T-helper 9 cell (primary cell): Measurements from ENCODE around the gene KCNS1.
"Not testable (repeated sequence)": the region's sequence is repeated elsewhere in the genome, so short reads cannot be mapped to it uniquely, and the experiment has no call there.

Experiments used
- DNase-seq: peaks from one replicate; pipeline ENCODE4 v3.0.0-alpha.2; 2020
- total RNA-seq, 2 donors: gene quantifications; one replicate each; lab custom pipeline; 2026; lab: John Stamatoyannopoulos, UW

The KCNS1 gene, protein sequence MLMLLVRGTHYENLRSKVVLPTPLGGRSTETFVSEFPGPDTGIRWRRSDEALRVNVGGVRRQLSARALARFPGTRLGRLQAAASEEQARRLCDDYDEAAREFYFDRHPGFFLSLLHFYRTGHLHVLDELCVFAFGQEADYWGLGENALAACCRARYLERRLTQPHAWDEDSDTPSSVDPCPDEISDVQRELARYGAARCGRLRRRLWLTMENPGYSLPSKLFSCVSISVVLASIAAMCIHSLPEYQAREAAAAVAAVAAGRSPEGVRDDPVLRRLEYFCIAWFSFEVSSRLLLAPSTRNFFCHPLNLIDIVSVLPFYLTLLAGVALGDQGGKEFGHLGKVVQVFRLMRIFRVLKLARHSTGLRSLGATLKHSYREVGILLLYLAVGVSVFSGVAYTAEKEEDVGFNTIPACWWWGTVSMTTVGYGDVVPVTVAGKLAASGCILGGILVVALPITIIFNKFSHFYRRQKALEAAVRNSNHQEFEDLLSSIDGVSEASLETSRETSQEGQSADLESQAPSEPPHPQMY
- total RNA-seq: 0 reads per million in 2 donors

DNA sequence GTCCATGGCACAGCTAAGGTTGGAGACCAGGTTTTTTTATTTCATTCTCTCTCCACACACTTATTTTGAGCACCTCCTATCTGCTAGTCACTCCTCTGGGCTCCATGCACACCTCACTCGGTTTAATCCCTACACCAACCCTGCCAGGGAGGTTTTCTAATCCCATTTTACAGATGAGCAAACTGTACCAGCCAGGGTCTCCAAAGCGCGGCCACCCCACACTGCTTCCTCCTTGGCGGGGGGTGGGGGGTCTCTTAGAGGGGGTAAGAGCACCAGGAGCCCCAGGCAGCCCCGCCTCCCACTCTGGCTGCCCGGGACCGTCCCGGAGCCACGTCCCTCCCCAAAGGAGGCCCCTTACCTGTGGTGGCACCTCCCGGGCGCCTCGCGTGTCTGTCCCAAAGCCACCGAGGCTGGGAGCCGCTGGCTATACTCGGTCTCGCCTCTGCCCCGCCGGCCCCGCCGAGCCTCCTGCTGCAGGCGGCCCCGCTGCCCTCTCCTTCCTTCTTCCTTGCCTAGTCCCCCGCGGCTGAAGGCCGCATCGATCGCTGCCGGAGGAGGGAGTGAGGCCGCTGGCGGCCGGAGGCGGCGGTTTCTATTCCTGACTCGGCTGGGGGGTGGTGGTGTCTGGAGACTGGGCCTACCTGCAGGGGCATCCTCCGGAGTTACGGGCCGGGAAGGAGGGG is at the start of gene KCNS1:
Gene KCNS1, minus strand, starts transcription at position 565 of the 683 bp plus-strand sequence. CDS start 1,891 bp downstream, outside the sequence.
- no peak for DNase-seq

DNA sequence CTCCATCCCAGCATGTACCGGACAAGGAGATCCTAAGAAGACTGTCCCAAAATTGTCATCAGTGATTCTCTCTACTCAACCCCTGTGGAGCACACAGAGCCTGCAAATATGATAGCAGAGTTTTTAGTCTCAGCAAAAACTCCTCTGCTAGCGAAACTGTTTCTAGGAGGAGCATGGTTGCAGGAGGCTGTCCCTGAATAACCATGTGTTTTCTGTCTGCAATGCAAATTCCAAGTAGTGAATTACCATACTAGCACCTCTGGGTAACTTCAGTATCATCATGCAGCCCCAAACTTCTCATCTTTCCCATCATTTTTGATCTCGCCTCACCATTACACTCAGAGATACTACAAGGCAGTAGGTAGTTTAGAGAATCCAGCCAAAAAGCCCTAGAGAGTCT is 48.1 kb upstream of the KCNS1 start:
- DNase-seq: no peak

DNA sequence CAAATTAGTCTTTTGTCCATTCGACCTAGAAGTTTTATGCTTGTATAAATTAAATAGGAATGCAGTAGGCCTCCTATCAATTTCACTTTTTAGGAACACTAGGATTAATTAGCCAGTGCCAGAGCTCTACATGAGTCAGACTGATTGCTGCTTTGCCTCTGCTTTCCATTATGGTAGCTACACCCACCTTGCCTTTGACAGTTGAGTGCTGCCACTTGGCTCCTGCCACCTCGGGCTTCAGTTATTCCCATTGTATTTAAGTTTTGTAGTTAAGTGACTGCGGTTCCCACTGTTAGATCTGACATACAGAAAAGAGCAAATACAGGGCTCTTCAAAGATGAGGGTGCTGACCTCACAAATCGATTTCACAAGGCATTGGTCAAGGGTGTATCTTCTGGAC is 39.9 kb upstream of the KCNS1 start:
- no peak for DNase-seq

DNA sequence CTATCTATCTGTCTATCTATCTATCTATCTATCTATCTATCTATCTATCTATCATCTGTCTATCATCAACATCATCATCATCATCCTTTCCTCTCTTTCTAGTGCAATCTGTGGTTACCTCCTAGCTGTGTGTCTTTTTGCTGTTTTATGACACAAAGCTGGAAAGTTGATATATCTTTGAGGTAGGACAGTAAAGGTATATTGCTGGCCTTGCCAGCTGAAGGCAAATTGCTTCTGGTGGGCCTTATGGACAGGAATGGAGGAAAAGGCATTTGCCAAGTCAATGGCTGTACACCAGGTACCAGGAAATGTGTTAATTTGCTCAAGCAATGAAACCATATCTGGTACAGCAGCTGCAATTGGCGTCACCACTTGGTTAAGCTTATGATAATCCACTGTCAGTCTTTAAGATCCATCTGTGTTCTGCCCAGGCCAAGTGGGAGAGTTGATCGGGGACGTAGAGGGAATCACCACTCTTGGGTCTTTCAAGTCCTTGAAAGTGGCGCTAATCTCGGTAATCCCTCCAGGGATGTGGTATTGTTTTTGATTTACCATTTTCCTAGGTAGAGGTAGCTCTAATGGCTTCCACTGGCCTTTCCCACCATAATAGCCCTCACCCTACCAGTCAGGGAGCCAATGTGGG is 38.9 kb upstream of the KCNS1 start:
- DNase-seq: not testable (repeated sequence)

DNA sequence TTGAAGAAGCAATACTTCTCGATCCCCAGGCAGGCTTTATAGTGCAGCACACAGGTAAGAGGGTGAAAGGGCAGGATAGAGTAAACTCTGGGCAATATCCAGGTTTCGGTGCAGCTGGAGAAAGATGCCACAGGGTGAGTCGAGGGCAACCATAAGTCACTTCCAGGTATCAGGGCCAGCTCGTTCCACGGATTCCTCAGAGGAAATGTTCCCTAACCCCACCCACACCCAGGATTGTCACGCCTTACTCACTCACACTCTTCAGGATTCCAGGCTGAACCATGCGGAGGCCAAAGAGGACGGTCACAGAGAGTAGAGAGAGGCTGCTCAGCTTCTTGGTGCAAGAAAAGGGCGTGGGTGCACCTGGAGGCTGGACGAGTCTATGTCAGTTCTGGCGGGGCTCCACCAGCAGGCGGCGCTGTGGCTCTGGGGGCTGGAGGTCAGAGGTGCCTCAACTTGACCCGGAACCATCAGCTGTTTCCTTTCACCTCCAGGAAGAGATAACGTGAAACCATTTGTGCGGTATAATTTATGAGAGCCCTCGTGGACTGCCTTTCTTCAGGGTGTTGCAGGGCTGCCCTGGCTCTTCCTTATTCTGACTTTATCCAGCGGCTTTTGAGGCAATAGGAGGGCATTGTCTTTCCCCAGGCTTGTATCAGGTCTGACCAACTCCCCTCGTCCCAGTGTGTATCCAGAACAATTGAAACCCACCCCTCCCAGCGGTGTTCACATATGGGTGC is 37.8 kb upstream of the KCNS1 start:
- peak; percentile 38 for DNase-seq

DNA sequence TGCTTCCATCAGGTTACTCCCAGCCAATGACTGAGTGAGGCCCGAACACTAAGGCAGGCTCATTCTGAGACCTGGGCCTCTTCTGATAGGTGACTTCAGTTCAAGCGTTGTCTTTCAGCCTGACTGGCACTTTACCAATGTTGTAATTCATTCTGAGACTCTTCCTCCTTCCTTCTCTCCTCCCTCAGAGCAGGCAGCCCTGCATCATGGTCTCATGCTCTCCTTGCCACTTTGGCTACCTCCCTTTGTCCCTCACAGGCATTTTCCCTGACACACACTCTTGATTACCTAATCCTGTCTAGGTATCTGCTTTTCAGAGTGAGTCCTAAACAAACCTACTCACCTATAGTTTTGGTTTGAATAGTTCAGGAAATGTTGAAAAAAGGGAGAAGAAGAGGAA is 36.0 kb upstream of the KCNS1 start:
- DNase-seq: no peak

DNA sequence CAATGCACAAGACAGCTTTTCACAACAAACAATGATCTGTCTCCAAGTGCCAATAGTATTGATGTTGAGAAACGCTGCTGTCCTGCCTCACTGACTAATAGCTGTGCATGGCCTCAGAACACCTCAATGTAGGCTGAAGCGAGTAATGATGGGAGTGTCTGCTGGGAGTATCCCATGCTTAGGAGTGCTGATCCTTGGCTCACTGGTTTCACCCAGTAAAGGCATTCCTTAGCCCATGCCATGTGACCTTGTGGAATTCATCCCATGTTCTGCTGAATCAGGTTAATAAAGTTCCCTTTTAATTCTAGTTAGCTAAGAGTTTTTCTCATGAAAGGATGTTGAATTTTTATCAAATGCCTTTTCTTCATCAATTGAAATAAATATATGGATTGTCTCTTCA is 27.2 kb upstream of the KCNS1 start:
- no peak for DNase-seq

DNA sequence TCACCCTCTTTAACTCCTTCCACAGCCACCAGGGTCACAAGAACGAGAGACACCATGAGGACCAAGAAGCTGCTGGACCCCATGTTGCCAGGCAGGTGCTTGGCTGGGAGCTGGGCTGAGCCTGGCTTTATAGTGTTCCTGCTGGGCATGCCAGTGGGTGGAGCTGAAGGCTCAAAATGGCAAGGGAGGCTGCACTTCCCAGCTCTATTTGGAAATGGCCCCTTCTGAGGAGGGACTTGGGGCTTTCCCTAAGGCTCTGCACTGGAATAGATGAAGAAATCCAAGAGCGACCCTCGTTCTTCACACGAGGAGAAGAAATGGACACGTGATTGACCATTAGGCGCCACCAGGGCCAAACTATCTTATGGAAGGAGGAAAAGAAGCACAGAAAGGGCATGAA is 23.4 kb upstream of the KCNS1 start, which contains the start of gene WFDC12:
Gene WFDC12, minus strand, starts transcription at position 101 of the 400 bp plus-strand sequence. Its CDS starts 18 bp downstream, at position 83.
- no peak for DNase-seq

DNA sequence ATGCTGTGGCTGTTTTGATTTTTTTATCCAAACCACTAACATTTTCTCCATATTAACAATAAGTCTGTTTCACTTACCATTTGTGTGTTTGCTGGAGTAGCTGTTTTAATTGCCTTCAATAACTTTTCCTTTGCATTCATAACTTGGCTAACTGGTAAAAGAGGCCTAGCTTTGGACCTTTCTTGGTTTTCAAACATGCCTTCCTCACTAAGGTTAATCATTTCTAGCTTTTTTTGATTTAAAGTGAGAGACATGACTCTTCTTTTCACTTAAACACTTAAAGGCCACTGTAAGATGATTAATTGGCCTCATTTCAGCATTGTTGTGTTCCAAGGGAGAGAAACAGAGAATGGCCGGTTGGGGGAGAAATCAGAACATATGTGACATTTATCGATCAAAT is 20.5 kb upstream of the KCNS1 start:
- no peak for DNase-seq

DNA sequence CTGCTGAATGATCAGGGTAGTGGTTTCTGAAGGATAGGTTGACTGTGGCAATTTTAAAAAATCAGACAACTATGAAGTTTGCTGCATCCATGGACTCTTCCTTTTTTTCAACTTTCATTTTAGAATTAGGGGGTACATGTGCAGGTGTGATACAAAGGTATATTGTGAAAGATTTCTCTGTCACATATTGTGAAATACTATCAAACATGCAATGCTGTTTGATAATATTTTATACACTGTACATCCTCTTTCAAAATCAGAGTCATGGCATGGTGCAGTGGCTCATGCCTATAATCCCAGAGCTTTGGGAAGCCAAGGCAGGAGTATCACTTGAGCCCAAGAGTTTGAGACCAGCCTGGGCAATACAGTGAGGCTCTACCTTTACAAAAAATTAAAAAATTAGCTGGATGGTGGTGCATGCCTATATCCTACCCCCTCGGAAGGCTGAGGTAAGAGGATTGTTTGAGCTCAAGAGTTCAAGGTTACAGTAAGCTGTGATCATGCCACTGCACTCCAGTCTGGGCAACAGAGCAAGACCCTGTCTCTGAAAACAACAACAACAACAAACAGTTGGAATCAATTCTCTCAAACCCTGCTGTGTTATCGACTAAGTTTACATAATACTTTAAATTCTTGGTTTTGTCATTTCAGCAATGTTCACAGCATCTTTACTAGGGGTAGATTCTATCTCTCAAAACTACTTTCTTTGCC is 18.8 kb upstream of the KCNS1 start:
- DNase-seq: no peak

DNA sequence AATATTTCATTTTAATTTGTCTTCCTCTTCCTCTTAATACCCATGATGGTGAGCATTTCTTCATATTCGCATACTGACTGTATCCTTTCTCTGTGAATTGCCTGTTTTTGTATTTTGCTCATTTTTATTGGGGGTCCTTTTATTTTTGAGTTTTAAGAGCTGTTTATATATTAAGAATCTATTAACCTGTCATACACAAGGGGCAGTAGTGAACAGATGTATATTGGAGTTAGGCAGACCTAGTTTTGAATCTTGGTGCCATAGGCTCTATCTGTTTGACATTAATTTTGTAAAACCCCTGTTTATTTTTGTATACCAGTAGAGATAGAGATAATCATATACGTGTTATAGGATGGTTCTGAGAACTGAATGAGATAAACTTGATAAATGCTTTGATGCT is 17.1 kb upstream of the KCNS1 start:
- DNase-seq: no peak

DNA sequence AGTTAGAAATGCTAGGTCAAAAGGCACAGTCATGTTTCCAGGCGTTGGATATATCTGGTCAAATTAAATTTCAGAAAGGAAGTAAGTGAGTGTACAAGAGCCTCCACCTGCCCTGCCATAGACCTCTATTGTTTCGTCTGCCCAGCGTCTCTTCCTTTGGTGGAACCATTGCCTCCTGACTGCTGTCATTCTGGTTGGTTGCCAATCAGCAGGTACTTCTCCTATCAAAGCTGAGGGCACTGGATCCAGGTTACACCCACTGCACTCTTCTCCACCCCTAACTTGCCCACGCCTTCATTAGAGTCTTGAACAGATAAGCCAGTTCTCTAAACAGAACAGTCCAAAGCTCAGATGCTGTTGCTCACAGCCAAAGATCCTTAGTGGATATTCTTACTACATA is 16.7 kb upstream of the KCNS1 start:
- no peak for DNase-seq

DNA sequence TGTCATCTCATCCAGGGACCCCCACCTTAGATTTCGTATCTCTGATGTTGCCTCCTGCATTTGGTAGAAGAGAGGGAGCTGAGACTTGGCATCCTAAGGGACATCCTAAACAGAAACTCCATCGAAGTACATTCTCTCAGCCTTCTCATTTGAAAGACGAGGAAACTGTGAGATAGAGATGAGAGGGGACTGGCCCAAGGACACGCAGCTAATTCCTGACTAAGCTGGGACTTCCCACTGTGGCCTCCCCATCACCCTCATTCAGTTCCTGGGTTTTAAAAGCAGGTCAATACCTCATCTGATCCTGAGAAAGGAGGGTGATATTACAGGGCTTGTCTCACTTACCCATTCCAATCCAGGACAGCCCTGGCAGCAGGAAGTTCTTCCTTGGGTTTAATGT is 14.9 kb upstream of the KCNS1 start:
- DNase-seq: no peak

DNA sequence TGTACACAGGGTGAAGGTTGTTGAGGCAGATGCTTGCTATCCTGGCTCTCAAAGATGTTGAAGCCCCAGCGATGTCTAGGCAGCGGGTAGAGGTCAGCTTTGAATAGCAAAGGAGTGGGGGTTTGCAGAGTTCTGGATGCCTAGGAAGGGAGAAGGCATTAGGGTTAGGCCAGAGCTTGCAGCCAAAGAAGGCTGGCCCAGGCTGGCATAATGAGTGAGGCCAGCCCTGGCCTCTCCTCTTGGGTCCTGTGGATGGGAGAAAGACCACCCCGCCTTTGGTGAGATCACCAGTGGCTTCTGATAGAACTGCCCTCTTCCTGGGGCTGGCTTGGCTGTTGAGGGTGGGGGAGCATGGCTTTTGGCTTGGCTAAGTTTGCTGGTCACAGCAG is 14.5 kb upstream of the KCNS1 start:
- DNase-seq: no peak

DNA sequence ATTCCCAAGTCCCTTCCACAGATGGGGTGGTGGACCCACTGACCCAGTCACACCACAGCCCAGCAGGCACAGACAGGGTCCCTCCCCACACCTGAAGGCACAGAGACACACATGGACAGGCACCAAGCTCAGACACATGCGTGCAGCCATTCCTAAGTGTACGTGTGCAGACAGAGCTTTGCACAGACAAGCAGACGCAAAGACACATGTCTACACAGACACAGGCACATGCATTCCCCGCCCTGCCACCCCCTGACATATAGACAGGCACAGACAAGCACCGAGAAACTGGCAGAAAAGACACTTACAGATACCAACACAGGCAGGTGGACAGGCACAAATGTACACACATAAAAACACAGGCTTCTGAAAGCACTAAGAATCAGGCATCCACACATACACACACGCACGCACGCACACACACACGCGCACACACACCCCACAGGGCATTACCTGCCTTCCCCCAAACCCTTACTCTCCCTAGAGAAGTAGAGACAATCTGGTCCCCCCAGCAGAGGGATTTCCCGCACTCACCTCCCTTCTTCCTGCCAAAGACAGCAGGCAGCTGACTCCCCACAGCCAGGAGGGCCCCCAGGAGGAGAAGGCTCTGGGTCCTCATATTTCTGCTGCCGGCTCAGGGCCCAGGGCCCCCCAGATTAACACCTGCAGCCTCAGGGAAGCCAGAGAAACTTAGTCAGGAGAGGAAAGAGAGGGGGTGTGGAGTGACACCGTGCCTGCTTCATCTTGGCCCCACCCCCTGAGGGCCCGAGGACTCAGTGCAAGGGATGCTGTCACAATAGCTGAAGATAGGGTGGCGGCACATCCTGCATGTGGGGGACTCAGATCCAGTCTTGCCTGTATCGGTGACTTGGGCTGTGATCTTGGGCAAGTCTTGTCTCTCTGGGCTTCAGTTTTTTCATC is 13.8 kb upstream of the KCNS1 start, which contains the start of gene WFDC5:
Gene WFDC5, minus strand, starts transcription at position 710 of the 921 bp plus-strand sequence. Its CDS starts 91 bp downstream, at position 619.
- DNase-seq: no peak

DNA sequence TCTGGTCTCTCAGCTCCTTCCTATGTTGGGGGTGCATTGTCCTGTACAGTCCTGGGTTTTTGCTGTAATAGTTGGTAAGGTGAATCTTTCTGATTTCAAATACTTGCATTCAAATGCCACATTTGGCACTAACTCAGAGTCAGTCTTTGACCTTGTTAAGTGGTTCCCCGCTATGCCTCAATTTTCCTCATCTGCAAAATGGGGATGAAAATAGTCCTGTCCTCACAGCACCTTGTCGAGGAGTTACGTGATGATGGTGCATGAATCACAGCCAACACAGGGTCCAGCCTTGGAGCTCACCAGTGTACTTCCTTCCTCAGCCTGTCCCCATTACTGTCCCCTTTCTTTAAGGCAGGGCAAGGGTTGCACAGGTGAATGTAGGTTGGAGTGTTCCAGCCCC is 12.9 kb upstream of the KCNS1 start:
- no peak for DNase-seq

DNA sequence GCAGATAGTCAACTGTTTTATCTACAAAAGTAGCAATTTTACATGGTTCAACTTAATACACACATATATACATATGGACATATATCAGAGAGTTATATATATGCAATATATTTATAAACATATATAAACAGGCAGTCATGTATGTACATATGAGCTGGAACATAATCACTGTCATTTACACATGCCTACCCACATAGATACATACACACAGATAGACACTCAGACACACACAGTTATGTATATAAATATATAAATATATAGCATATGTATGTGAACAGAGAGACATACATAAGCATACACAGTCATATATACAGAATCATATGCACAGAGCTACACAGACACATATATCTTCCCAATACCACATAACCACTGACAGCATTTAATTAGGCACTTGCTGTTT is 11.8 kb upstream of the KCNS1 start:
- no peak for DNase-seq

DNA sequence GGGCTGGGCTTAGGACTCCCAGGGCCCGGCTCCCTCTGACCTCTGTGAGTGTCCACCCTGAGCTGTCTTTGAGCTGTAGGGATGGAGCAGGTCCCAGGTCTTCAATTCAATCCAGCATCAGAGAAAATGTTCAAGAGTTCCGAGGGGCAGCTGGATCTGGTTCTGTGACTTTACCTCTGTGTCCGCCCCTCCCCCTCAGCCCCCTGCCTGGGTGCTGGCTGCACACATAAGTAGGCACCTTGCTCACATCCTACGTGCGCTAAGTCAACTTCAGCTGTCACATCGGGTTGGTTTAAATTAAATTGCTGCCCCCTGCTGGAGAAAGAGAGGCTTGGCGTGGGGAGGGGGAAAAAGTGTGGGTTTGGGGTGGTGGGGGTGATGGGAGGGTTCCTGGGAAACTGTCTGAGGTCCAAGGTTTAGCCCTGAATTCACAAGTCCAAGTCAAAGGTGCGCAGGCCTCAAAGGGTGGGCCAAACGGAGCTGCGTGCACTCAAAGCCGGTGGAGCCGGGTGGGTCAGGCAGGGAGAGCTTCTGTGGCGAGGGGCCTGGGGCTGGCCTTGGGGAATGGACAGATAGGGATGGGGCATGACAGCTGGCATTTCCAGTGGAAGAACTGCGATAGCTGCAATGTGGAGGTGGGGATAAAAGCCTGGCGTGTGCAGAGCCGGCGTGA is 11.0 kb upstream of the KCNS1 start:
- no peak for DNase-seq

DNA sequence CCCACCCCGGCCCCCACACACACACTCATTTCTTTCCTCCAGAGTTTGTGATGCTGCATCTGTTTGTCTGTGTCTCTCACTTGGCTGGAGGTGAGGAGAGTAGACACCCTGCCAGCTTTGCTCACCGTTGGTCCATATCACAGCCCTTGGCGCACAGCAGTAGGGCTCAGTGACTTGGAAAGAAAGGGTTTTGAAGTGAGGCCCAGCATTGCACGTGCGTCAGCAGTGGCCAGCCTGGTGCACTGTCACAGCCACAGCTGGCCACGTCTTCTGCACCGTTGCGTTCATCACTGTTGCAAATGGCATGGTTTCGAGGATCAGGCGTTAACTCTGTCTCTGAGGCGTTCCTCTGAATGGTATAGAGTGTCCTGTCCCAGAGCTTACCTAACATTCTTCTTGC is 10.4 kb upstream of the KCNS1 start:
- no peak for DNase-seq

DNA sequence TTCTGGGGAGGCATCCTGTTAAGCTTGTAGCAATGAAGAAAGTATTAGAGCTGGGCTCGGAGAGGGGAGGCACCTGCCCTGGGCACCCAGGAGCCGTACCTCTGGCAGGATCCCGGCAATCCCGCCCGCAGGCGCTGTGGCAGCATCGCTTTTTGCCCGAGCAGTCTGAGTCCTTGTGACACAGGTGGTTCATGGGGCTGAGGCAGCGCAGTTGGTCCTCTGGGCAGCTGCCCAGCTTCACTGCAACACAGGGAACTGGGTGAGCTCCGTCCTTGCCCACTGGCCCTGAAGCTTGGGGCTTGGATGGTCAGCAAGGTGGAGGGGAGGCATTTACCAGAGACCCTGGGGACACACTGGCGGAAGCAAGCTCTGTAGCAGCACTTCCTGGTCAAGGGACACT is 9.4 kb upstream of the KCNS1 start:
- no peak for DNase-seq
